Activated CD8-positive, alpha-beta memory T cell treated with anti-CD3 and anti-CD28 coated beads for 1 hour (primary cell): ENCODE data around the gene TUBG1.
"Not testable (repeated sequence)": the region's sequence is repeated elsewhere in the genome, so short reads cannot be mapped to it uniquely, and the experiment has no call there.

Experiments
- DNase-seq, 2 donors: peaks; one replicate each; pipeline ENCODE4 v3.0.0-alpha.2; 2020; ENCODE audit warnings: low read depth in 1 of 2; ENCODE audit errors: extremely low read depth in 1 of 2

Gene TUBG1

GRCh38 chr17:42623271-42623670 is 13.8 kb downstream of the TUBG1 start:
- DNase-seq: no peak

- DNase-seq: no peak
These were observed 14.5 kb downstream of the TUBG1 start for GRCh38 chr17:42623732-42624596.

- not testable (repeated sequence) for DNase-seq
These were observed 17.7 kb downstream of the TUBG1 start for GRCh38 chr17:42627032-42627764.

GRCh38 chr17:42629411-42630009 is 20.0 kb downstream of the TUBG1 start:
- DNase-seq: no peak

DNA sequence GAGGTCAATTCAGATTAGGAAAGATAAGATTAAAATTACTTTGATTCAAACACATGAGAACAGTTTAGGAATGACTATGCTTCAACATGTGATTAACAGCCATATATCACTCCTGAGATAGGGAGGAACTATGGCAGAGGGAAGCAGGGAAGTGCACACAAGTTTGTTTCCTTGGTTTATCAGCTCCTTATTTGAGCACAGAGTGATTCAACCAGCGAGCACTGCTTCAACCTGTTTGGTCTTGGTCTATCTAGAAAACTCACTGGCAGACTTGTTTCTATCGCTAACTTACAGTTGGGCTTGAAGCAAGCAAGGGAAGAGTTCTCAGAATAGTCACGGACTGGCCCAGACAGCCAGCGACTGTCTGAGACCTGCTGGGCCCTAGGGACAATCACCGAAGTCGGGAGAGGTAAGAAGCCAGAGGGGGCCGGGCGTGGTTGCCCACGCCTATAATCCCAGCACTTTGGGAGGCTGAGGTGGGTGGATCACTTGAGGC is 23.5 kb downstream of the TUBG1 start:
- DNase-seq: no peak

DNA sequence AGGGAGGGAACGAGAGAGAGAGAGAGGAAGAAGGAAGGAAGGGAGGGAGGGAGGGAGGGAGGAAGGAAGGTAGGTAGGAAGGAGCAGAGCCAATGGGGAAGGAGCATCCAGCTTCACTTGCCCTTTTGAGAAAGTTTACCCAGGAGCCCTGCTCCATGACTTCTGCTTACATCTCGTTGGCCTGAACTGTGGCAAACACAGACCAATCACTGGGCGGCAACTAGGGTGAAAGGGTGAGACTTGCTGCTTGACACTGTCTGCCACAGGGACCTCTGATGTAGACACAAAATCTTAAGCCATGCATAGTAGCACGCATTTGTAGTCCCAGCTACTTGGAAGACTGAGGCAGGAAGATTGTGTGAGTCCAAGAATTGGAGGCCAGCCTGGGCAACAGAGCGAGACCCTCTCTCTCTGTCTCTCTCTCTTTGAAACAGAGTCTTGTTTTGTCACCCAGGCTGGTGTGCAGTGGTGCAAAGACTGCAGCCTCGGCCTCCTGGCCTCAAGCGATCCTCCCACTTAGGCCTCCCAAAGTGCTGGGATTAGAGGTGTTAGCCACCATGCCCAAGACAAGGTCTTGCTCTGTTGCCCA is 30.1 kb downstream of the TUBG1 start:
- no peak for DNase-seq

GRCh38 chr17:42640121-42640520 is 30.6 kb downstream of the TUBG1 start:
- DNase-seq: no peak

- DNase-seq: no peak
These were observed 32.9 kb downstream of the TUBG1 start for GRCh38 chr17:42642336-42642735.

DNA sequence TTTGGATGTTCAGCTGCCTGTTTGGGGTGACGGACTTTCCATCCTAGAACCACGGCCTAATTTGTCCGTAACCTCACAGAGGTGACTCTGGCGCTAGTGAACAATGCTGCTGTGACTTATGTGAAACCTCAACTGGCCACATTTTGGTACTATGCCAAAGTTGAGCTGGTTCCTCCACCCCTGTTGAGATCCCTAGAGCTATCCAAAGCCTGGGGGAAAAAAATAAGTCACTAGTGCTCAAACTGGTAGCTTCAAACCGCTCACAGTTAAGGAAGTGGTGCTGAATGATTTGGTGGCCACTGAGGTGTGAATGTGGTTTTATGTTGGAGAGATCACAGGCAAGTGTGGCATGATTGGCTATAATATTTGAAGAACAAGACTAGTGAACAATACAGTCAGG is 38.3 kb downstream of the TUBG1 start:
- no peak for DNase-seq

GRCh38 chr17:42651392-42651791 is 41.9 kb downstream of the TUBG1 start:
- DNase-seq: no peak

GRCh38 chr17:42653179-42654124 is 44.0 kb downstream of the TUBG1 start:
- no peak for DNase-seq

DNA sequence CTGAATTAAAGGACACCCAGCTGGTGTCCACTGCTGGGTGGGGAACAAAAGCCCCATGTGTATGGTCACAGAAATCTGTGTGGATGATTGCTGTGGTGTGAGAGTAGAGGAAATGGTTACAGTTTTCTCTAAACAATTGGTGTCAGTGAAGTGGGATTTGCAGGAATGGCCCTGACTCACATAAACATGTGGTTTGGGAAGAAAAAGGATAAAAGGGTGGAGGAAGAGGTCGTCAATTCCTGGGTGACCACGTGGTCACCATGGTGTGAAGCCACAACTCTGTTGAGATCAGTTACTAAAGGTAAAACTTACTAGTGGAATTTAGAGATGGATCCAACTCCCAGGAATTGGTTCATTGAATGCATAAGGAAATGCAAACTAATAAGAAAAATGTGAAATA is 46.0 kb downstream of the TUBG1 start:
- no peak for DNase-seq

GRCh38 chr17:42657824-42658588 is 48.5 kb downstream of the TUBG1 start:
- DNase-seq: no peak

DNA sequence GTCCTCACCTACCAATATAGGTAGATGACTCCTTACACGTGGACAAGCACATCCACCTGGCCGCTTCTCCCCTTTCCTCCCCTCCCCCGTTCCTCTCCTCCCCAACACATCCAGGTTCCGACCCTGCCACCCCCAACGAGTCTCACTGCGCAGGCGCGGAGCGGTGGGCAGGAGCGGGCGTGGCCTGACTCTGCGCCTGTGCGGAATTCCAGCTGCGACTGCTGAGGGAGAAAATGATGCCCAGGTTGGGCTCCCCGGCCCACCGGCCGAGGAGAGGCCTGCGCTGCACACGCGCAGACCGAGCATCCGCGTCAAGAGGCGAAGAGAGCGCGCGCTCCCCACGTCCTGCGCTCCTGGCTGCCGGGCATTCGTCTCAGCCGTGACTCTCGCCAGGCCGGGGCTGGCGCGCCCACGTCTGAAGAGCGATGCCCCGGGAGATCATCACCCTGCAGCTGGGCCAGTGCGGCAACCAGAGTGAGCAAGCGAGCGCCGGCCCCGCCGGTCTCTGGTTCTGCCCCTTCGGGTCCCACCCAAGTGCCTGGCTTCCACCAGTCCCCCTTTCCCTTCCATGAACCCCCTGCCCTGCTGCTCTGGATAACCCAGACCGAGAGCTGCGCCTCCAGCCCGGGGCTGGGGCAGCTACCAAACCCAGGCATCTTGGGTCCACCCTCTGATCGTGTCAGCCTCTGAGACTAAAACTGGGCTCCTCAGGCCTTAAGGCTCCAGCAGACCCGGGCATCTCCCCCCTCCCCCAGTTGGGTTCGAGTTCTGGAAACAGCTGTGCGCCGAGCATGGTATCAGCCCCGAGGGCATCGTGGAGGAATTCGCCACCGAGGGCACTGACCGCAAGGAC is 49.8 kb downstream of the TUBG1 start, which contains the start of gene TUBG2:
TUBG2 (plus strand) TSS at position 206 of the 853 bp plus-strand sequence; CDS start at position 426, 220 bp downstream.
- DNase-seq: peak; percentile 55 to 60

GRCh38 chr17:42659932-42660274 is 50.4 kb downstream of the TUBG1 start:
- DNase-seq: not testable (repeated sequence)

DNA sequence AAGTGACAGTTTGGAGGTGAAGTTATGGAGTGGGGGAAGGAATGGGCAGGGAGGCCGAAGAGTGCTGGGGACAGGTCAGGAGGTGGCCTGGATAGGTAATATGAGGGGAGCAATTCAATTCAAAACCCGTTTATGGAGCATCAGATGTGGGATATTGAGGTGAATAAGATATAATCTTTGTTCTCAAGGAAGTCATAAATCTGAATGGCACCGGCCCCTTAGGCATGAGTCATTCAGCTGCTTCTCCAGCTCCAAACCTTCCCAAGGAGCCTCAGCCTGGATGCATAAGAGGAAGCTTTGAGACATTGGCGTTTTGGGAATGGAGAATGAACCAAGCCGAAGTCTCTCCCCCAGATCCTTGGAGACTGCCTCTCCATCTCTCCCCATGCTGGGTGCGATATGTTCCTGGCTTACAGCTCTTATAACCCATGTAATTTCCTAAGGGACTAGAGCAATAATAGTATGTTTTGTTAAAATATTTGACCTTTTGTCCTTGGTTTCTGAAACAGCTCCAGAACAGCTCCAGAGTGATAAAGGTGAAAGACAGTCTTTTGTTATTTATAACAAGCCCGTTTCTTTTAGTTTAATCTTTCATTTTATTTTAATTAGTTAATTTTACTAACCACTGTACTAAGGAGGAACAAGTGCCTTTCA is 51.3 kb downstream of the TUBG1 start:
- DNase-seq: no peak
